HG03442 (cell line): Measurements from ENCODE around the gene HSF4.
"Not testable (repeated sequence)": the region's sequence is repeated elsewhere in the genome, so short reads cannot be mapped to it uniquely, and the experiment has no call there.

ENCODE experiments used
- ATAC-seq: cut with Tn5 transposase; IDR thresholded peaks from one replicate; pipeline ENCODE4 v1.9.1; 2021; ENCODE audit warnings: mild to moderate bottlenecking, moderate library complexity; ENCODE audit not compliant: unreplicated experiment

The HSF4 gene

DNA sequence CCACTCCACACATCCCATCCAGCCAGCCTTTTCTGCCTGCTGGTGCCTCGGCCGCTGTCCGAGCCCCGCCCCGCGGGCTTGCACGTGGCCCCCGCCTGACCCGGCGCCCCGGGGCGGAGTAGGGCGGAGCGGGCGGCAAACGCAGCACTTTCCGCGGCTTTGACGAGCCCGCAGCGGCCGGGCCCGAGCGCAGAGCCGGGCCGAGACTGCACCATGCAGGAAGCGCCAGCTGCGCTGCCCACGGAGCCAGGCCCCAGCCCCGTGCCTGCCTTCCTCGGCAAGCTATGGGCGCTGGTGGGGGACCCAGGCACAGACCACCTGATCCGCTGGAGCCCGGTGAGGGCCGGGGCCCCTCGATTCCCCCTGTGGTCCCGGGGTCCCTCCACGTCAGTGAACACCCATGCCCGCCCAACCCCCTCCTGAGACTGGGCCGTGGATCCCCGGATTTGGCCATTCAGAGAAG is at the start of gene HSF4:
Gene HSF4, plus strand, starts transcription at position 147 of the 463 bp plus-strand sequence. Its CDS starts 67 bp downstream, at position 214.
- no peak for ATAC-seq

DNA sequence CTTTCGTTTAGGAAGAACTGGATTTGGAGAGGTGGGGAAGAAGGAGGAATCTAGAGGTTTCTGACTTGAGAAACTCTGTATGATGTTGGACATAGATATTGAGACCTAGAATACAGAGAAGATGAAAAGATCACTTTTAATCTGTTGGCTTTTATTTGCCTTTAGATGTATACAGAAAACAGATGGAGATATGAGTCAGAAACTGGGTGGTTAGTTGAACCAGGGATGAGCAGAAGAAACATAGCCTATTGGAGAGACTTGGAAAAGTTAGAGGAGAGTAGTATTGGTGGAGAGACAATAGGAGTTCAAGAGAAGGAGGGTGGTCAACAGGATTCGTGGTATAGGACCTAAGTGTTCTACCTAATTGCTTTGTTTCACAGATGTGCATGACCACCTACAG is 49.8 kb upstream of the HSF4 start:
- ATAC-seq, result no peak

DNA sequence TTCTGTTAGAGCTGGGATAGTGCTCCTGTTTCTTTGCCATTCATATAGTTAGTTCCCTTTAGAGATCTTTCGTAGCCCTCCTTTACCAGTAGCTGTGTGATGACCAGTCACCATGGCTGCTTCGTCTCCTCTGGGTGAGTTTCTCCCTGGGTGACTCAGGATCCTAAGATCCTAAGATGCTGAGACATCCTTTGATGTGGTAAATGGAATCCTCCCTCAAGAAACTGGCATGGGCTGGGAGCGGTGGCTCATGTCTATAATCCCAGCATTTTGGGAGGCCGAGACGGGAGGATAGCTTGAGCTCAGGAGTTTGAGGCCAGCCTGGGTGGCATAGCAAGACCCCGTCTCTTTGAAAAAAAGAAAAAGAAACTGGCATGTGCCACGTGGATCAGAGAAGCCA is 48.9 kb upstream of the HSF4 start:
- ATAC-seq, result no peak

- ATAC-seq, result no peak
Observed at GRCh38 chr16:67116388-67117311, 47.9 kb upstream of the HSF4 start.

- ATAC-seq, result no peak
Observed at GRCh38 chr16:67117716-67118115, 46.8 kb upstream of the HSF4 start.

GRCh38 chr16:67120025-67120424 is 44.5 kb upstream of the HSF4 start:
- ATAC-seq, result no peak

- ATAC-seq, result not testable (repeated sequence)
Observed at GRCh38 chr16:67122799-67123198, 41.7 kb upstream of the HSF4 start.

GRCh38 chr16:67128417-67128816 is 36.1 kb upstream of the HSF4 start:
- ATAC-seq, result no peak

DNA sequence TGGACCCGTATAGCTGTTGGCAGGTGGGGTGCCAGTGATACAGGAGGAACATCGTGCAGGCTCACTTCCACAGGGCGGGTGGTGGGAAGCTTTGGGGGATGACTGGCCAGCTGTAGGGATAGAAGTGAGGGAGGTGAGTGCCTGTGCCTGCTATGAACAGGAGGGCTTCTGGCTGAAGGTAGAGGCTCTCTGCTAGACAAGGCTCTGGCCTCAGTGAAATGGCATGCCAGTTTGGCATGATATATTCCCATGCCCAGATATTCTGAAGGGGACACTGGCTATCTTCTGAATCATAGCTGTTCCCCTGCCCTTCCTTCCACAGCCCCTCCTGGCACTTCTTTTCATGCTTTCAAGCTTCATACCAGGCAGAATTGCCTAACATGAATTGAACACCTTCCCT is 35.7 kb upstream of the HSF4 start:
- no peak for ATAC-seq

DNA sequence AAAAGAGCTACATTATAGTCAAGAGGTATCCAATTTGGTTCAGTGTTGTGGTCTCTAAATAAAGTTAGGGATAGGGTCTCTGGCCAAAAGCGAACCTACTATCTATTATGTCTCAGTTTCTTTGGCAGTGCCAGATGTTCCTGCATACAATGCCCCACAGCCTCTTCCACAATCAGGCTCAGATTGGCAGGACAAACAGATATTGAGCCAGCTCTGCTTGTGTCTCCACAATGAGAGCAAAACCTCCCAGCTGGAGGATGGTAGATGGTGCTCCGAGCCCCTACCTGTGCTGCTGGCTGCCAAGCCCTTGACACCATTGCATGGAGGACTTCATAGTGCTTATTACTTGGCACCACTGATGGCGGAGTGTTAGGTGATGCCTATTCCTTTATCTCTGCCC is 35.1 kb upstream of the HSF4 start:
- ATAC-seq, result no peak

DNA sequence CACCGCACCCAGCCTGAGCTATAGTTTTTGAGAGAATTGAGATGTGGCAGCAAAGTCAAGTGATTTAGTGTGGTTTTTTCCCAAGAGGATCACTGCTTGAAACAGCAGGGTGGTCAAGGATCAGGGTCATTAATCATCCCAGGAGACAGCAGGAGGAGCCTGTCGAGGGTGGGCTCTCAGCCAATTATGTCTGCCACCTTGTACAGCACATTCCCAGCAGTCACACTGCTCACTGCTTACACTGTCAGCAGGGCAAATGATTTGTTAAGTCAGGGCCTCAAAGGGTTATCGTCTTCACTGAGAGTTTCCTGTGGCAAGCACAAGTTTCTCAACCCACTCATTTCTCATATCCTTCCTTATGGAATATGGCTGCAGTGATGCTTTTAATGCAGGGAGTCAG is 26.9 kb upstream of the HSF4 start:
- ATAC-seq, result no peak

- no peak for ATAC-seq
Observed at GRCh38 chr16:67141391-67141790, 23.2 kb upstream of the HSF4 start.

DNA sequence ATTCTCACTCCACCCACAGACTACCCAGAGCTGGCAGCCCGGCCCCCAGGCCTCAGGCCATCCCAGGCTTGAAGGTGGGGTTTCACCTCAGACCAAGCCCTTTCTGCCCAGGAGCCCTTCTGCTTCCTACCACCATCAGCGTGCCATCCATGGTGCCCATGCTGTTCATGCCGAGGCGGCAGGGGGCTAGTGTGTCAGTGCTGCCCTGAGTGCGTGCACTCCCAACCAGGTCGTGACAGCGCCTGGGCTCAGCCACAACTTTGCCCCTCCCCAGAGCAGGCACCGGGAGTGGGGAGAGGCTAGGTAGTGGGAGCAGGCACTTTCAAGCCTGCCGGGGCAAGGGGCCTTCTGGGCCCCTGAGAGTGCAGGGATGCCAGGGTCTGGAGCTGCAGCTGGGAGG is 22.2 kb upstream of the HSF4 start:
- ATAC-seq, result no peak

DNA sequence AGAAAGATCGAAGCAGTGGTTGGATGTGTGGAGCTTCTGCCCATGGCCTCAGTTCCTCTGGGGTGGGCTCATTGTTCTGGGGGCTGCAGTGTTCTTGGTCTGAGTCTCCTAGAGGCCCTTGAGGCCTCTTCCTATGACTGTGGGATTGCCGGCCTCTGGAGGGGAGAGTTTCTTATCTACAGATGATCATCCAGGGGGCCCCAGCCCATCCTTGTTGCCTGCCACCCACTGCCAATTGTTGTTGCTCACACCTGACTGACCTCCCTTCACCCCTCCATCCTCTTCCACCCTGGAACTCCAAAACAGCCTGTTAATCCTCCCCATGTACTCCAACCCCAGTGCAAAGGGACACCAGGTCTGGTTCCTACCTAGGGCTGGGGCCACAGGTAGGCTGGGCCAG is 19.6 kb upstream of the HSF4 start:
- ATAC-seq, result no peak

GRCh38 chr16:67145746-67146145 is 18.8 kb upstream of the HSF4 start:
- ATAC-seq, result no peak

DNA sequence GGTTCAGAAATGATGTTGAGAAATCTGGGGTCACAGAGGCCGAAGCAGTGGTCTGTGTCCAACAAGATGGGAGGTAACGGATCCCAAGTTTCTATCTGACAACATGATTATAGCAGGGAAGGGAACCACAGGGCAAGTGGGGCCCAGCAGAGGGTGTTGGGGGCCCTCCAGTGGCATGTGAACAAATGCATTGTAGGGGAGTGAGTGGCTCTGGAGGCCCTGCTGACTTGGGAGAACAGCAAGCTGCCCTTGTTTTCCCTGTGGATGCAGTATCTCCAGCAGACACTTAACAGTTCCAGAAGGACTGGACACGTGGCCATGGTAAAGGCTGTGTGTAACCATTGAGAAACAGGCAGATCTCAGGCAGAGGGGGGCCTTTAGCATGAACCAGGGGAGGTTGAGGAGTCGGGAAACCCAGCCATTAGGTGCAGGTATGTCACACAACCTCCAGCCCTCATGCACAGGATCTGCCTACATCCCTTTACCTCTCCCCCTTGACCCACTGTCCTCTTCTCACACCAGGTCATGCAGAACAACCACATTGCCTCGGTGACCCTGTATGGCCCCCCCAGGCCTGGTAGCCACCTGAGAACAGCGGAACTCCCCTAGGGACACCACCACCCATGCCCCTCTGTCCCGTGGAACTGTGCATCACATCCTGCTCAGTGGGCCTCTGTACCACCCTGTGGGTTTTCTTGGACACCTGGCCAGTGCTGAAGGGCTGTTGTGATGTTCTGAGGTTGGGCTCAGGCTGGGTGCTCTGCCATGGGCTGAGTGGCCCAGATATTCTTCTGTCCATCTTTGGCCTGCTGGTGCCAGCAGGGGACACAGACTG is 17.8 kb upstream of the HSF4 start:
- no peak for ATAC-seq

GRCh38 chr16:67147437-67148140 is 17.0 kb upstream of the HSF4 start:
- ATAC-seq, result no peak

DNA sequence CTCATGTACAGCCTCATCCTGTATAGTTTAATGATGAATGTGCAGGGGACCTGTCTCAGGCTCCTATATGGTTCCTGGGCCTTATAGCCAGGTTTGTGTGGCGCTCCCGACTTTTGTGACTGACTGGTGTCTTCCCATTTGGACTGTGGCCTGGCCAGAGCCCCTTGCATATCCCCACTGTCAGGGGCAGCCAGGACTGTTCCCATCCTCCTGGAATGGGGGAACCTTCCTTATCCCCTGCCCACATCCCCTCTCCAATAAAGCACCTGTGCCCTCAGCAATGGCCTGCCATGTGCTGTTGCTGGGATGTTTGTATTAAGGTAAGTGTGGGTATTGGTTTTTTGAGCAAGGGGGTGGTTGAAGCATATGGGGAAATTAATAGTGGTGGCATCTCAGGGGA is 16.3 kb upstream of the HSF4 start:
- ATAC-seq, result no peak

GRCh38 chr16:67148656-67149275 is 15.8 kb upstream of the HSF4 start:
- no peak for ATAC-seq

DNA sequence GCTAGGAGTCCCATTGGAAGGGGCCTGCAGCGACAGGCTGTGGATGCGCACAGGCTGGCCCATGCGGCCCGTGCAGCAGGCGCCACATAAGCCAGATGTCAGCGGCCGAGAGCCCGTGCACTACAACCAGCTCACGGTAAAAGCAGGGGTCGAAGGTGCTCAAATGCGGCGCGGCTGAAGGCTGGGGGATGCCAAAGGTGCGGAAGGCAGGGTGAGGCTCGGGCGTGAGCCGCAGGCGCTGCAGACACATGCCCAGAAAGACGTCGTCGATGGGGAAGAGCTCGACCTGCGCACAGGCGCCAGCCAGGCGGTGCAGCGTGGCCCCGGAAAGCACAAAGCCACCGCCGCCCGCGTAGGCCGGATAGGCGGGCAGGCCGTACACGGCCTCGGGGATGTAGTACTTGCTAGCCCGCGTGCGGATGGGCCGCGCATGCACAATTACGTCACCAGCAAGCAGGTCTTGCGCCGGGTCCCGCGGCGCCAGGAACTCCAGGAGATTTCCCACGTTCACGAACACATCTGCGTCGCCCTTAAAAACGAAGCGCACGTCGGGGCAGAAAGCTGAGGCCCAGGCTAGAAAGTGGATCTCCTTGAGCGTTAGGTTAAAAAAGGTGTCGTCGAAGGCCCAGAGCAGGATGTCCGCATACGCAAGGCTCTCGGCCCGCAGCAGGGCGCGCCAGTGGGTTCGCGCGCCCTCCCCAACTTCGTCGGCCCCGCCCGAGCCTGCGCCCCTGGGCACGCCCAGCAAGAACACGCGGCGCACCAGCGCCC is 15.1 kb upstream of the HSF4 start:
- no peak for ATAC-seq
